ENCODE data around the gene MTLN. TPM values are rescaled to one million over a fixed set of nuclear protein-coding genes. Genes with fewer than 3 reads are reported as not detected.
"Not testable (repeated sequence)": the region's sequence is repeated elsewhere in the genome, so short reads cannot be mapped to it uniquely, and the experiment has no call there.

MTLN gene
- polyA plus RNA-seq, 1 donor (not counting 4 experiments of a cell fraction or from before 2014, with no cell fraction given) = 34.8 TPM

DNA sequence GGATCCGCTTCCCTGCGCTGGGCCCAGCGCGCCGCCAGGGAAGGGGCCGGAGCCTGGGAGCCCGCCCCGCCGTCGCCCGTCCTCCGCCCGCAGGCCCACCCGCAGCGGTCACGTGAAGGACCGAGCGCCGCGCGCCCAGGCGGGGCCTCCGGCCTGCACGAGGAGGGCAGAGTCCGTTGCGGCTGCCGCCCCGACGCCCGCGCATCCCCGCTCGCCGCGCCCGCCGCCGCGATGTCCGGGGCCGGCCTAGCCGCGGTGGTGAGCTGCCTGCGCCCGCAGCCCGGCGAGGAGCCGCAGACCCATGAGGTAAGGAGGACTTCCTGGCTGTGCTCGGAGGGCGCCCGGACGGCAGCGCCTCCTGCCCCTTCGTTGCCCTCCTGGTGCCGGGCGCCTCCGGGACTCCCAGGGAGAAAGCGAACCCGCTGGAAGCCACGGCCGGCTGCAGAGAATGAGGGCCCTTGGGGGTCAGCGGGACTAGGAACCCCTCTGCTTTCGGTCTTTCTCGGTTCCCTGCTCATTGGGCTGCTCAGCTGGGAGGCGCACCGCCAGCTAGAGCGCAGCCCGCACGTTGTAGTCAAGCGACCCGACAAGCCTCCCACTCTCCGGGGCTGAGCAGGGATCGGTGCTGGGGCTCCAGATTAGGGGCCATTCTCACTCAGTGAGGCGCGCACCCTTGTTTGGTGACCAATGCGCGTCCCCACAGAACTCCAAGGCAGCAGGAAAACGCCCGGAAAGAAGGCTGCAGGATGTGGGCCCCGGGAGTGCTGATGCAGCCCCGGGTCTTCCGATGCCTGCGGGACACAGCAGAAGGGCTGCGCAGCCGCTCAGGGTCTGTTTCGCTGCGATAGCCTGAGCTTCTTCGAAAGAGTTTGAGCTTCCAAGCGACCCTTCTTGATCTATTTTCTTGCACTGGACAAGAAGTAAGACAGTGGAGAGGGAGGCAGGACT, 33.4 kb upstream of the MTLN start:
- H3K4me2 ChIP-seq (ENCODE audit: control insufficient read depth, extremely low read depth, insufficient read depth, low read depth, low read length); H3K9me1 ChIP-seq (ENCODE audit: control insufficient read depth, extremely low read depth, insufficient read depth, low read length); H3K27me3 ChIP-seq (ENCODE audit: control insufficient read depth, extremely low read depth, insufficient read depth, low read length); H4K20me1 ChIP-seq (ENCODE audit: control insufficient read depth, extremely low read depth, insufficient read depth, low read length); H3K4me1 ChIP-seq (ENCODE audit: control insufficient read depth, extremely low read depth, insufficient read depth, low read length); dilution Hi-C loops (cut with MboI; ENCODE audit: extremely low pct_ligation_motif_present, low sequenced_read_pairs); FAIRE-seq; H3K36me3 ChIP-seq (ENCODE audit: control insufficient read depth in 2 of 2, extremely low read depth in 1 of 2, insufficient read depth in 2 of 2, low read length in 2 of 2); H3K79me2 ChIP-seq (ENCODE audit: control insufficient read depth, insufficient read depth, low read length); H3K4me3 ChIP-seq (ENCODE audit: control insufficient read depth in 2 of 3, extremely low read depth in 1 of 3, insufficient read depth in 2 of 3, low read depth in 1 of 3, low read length in 3 of 3); H2AFZ ChIP-seq (ENCODE audit: control insufficient read depth, low read length); DNase-seq (ENCODE audit: low read depth, low spot score); H3K27ac ChIP-seq (ENCODE audit: control insufficient read depth, insufficient read depth, low read length); H3K9ac ChIP-seq (ENCODE audit: control insufficient read depth, extremely low read depth, insufficient read depth, low read length); H3K9me3 ChIP-seq (ENCODE audit: control insufficient read depth, low read depth, low read length): not testable (repeated sequence)

DNA sequence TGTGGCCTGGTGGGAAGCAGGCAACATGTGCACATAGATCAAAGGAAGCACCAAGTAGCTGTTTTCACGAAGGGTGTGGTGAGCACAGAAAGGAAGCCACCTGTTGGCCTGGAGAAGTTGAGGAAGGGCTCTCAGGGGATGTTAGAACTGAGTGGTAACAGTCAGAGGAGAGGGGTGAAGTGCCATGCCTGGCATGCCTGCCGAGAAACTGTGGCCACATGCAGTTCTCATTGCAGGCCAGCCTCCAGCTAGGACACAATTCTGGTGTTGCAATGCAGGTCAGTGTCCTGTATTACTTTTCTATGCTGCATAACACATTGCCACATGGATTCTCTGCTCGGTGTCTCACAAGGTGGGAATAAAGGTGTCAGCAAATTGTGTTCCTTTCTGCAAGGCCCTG, 30.9 kb upstream of the MTLN start:
- H3K4me3 ChIP-seq (ENCODE audit: control insufficient read depth in 2 of 3, extremely low read depth in 1 of 3, insufficient read depth in 2 of 3, low read depth in 1 of 3, low read length in 3 of 3); H3K27me3 ChIP-seq (ENCODE audit: control insufficient read depth, extremely low read depth, insufficient read depth, low read length); H3K9me3 ChIP-seq (ENCODE audit: control insufficient read depth, low read depth, low read length); H3K4me1 ChIP-seq (ENCODE audit: control insufficient read depth, extremely low read depth, insufficient read depth, low read length); DNase-seq (ENCODE audit: low read depth, low spot score); H2AFZ ChIP-seq (ENCODE audit: control insufficient read depth, low read length); H3K36me3 ChIP-seq (ENCODE audit: control insufficient read depth in 2 of 2, extremely low read depth in 1 of 2, insufficient read depth in 2 of 2, low read length in 2 of 2); FAIRE-seq; H4K20me1 ChIP-seq (ENCODE audit: control insufficient read depth, extremely low read depth, insufficient read depth, low read length); dilution Hi-C loops (cut with MboI; ENCODE audit: extremely low pct_ligation_motif_present, low sequenced_read_pairs); H3K9ac ChIP-seq (ENCODE audit: control insufficient read depth, extremely low read depth, insufficient read depth, low read length); H3K9me1 ChIP-seq (ENCODE audit: control insufficient read depth, extremely low read depth, insufficient read depth, low read length); H3K27ac ChIP-seq (ENCODE audit: control insufficient read depth, insufficient read depth, low read length); H3K4me2 ChIP-seq (ENCODE audit: control insufficient read depth, extremely low read depth, insufficient read depth, low read depth, low read length); H3K79me2 ChIP-seq (ENCODE audit: control insufficient read depth, insufficient read depth, low read length): not testable (repeated sequence)

GRCh38 chr2:110234514-110234913, 22.2 kb upstream of the MTLN start:
- dilution Hi-C loops (cut with MboI; ENCODE audit: extremely low pct_ligation_motif_present, low sequenced_read_pairs); DNase-seq (ENCODE audit: low read depth, low spot score); H3K4me1 ChIP-seq (ENCODE audit: control insufficient read depth, extremely low read depth, insufficient read depth, low read length); H3K4me3 ChIP-seq (ENCODE audit: control insufficient read depth in 2 of 3, extremely low read depth in 1 of 3, insufficient read depth in 2 of 3, low read depth in 1 of 3, low read length in 3 of 3); H3K9ac ChIP-seq (ENCODE audit: control insufficient read depth, extremely low read depth, insufficient read depth, low read length); H3K36me3 ChIP-seq (ENCODE audit: control insufficient read depth in 2 of 2, extremely low read depth in 1 of 2, insufficient read depth in 2 of 2, low read length in 2 of 2); H4K20me1 ChIP-seq (ENCODE audit: control insufficient read depth, extremely low read depth, insufficient read depth, low read length); H2AFZ ChIP-seq (ENCODE audit: control insufficient read depth, low read length); H3K9me1 ChIP-seq (ENCODE audit: control insufficient read depth, extremely low read depth, insufficient read depth, low read length); H3K27ac ChIP-seq (ENCODE audit: control insufficient read depth, insufficient read depth, low read length); H3K27me3 ChIP-seq (ENCODE audit: control insufficient read depth, extremely low read depth, insufficient read depth, low read length); H3K79me2 ChIP-seq (ENCODE audit: control insufficient read depth, insufficient read depth, low read length); FAIRE-seq; H3K4me2 ChIP-seq (ENCODE audit: control insufficient read depth, extremely low read depth, insufficient read depth, low read depth, low read length); H3K9me3 ChIP-seq (ENCODE audit: control insufficient read depth, low read depth, low read length): not testable (repeated sequence)

DNA sequence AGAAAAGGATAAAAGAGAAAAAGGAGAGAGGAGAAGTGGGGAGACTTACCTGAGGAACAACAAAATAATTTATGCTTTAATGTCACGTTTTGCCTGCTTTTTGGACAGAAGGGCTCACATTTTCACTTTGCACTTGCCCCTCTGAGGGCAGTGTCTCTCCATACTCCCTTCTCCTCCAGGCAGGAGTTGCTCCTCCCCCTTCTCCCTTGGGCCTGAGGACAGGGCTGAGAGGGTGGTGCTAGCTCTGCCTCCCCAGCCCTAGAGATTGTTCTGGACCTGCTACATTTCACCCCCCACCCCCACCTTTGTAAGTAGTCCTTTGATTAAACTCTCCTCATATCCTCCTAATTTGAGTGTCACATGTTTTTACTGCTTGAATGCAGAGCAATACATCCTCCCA, 17.5 kb upstream of the MTLN start:
- H3K4me3 ChIP-seq (ENCODE audit: control insufficient read depth in 2 of 3, extremely low read depth in 1 of 3, insufficient read depth in 2 of 3, low read depth in 1 of 3, low read length in 3 of 3); FAIRE-seq; H3K4me1 ChIP-seq (ENCODE audit: control insufficient read depth, extremely low read depth, insufficient read depth, low read length); H3K9me1 ChIP-seq (ENCODE audit: control insufficient read depth, extremely low read depth, insufficient read depth, low read length); H2AFZ ChIP-seq (ENCODE audit: control insufficient read depth, low read length); H3K9me3 ChIP-seq (ENCODE audit: control insufficient read depth, low read depth, low read length); H3K27me3 ChIP-seq (ENCODE audit: control insufficient read depth, extremely low read depth, insufficient read depth, low read length); DNase-seq (ENCODE audit: low read depth, low spot score); dilution Hi-C loops (cut with MboI; ENCODE audit: extremely low pct_ligation_motif_present, low sequenced_read_pairs); H3K9ac ChIP-seq (ENCODE audit: control insufficient read depth, extremely low read depth, insufficient read depth, low read length); H3K4me2 ChIP-seq (ENCODE audit: control insufficient read depth, extremely low read depth, insufficient read depth, low read depth, low read length); H3K36me3 ChIP-seq (ENCODE audit: control insufficient read depth in 2 of 2, extremely low read depth in 1 of 2, insufficient read depth in 2 of 2, low read length in 2 of 2); H3K79me2 ChIP-seq (ENCODE audit: control insufficient read depth, insufficient read depth, low read length); H4K20me1 ChIP-seq (ENCODE audit: control insufficient read depth, extremely low read depth, insufficient read depth, low read length); H3K27ac ChIP-seq (ENCODE audit: control insufficient read depth, insufficient read depth, low read length): not testable (repeated sequence)

DNA sequence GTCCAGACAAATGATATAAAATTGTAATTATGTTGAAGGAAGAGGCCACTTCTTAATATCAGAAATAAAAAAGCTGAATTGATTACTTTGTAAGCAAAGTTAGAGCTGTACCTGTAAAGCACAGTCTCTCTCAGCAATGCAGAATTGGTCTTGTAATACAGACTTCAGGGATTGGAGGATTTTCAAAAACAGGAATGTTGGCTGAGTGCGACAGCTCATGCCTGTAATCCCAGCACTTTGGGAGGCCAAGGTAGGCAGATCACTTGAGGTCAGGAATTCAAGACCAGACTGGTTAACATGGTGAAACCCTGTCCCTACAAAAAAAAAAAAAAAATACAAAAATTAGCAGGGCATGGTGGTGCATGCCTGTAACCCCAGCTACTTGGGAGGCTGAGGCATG, 10.3 kb upstream of the MTLN start:
- H3K36me3 ChIP-seq (ENCODE audit: control insufficient read depth in 2 of 2, extremely low read depth in 1 of 2, insufficient read depth in 2 of 2, low read length in 2 of 2); FAIRE-seq; H3K9ac ChIP-seq (ENCODE audit: control insufficient read depth, extremely low read depth, insufficient read depth, low read length); H3K27ac ChIP-seq (ENCODE audit: control insufficient read depth, insufficient read depth, low read length); H3K4me3 ChIP-seq (ENCODE audit: control insufficient read depth in 2 of 3, extremely low read depth in 1 of 3, insufficient read depth in 2 of 3, low read depth in 1 of 3, low read length in 3 of 3); dilution Hi-C loops (cut with MboI; ENCODE audit: extremely low pct_ligation_motif_present, low sequenced_read_pairs); DNase-seq (ENCODE audit: low read depth, low spot score); H3K27me3 ChIP-seq (ENCODE audit: control insufficient read depth, extremely low read depth, insufficient read depth, low read length); H3K4me2 ChIP-seq (ENCODE audit: control insufficient read depth, extremely low read depth, insufficient read depth, low read depth, low read length); H3K4me1 ChIP-seq (ENCODE audit: control insufficient read depth, extremely low read depth, insufficient read depth, low read length); H2AFZ ChIP-seq (ENCODE audit: control insufficient read depth, low read length); H4K20me1 ChIP-seq (ENCODE audit: control insufficient read depth, extremely low read depth, insufficient read depth, low read length); H3K9me3 ChIP-seq (ENCODE audit: control insufficient read depth, low read depth, low read length); H3K9me1 ChIP-seq (ENCODE audit: control insufficient read depth, extremely low read depth, insufficient read depth, low read length); H3K79me2 ChIP-seq (ENCODE audit: control insufficient read depth, insufficient read depth, low read length): not testable (repeated sequence)
